ENCODE data around the gene TTLL10. TPM values are rescaled to one million over a fixed set of nuclear protein-coding genes. Genes with fewer than 3 reads are reported as not detected.
"Not testable (repeated sequence)": the region's sequence is repeated elsewhere in the genome, so short reads cannot be mapped to it uniquely, and the experiment has no call there.

TTLL10 gene
- total RNA-seq, 1 experiment from 2014 or later = not detected

DNA sequence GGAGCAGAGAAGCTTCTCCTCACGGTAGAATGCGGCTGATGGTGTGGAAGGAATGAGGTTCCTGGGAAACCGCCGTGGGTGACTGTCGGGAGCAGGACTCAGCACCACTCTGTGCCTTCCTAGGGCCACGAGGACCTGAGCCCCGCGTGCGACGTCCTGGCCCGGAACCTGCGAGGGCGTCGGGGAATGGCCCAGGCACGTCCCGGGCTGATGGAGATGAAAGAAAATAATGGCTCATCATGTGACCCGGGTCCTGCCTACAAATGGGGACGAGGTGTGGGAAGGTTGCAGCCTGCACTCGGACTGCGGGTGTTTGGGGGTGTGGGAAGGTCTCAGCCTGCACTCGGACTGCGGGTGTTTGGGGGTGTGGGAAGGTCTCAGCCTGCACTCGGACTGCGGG is 25.1 kb upstream of the TTLL10 start:
- no peak overlapping the region for H3K4me3 Mint-ChIP-seq (ENCODE audit: unreplicated experiment)
- ChIA-PET CTCF (no interaction called here), POLR2A (no interaction called here)
- no peaks in the 10 kb centered on the region for H3K4me1 Mint-ChIP-seq (ENCODE audit: insufficient read depth, unreplicated experiment)
- TF ChIP-seq CTCF (IDR thresholded peaks at IDR 0.05; ENCODE audit: unreplicated experiment) = no peak
- no peaks in the 10 kb centered on the region for H3K36me3 Mint-ChIP-seq (ENCODE audit: insufficient read depth, unreplicated experiment)
- intact Hi-C loops (cut with micrococcal nuclease) = no loop called here
- peaks cover 15% of the 10 kb centered on the region for H3K27me3 Mint-ChIP-seq (ENCODE audit: insufficient read depth, unreplicated experiment)
- no TSS peak for BruUV-seq (replicated peaks)
- H3K9me3 Mint-ChIP-seq (ENCODE audit: unreplicated experiment) = peaks cover 16% of the 10 kb centered on the region
- H3K27ac Mint-ChIP-seq (ENCODE audit: low read depth, unreplicated experiment) = no peak overlapping the region
- no peak for DNase-seq (ENCODE audit: unreplicated experiment)

DNA sequence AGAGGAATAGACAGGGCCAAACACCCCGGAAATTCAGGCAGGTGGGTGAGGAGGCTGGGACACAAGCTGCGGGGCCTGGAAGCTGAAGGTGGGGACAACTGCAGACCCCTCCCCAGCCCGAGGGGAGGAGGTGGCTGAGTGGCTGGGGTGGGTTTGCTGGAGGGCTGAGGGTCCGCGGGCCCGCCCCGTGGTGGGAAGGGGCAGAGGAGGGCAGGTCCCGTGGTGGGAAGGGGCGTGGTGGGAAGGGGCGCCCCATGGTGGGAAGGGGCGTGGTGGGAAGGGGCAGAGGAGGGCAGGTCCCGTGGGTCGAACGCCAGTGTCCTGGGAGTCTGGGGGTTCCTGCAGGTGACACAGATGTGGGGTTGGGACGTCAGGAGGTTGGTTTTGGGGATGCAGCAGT is 24.3 kb upstream of the TTLL10 start:
- ChIA-PET CTCF (no interaction called here), POLR2A (no interaction called here)
- peaks cover 15% of the 10 kb centered on the region for H3K27me3 Mint-ChIP-seq (ENCODE audit: insufficient read depth, unreplicated experiment)
- no peak for DNase-seq (ENCODE audit: unreplicated experiment)
- TF ChIP-seq CTCF (IDR thresholded peaks at IDR 0.05; ENCODE audit: unreplicated experiment) = no peak
- BruUV-seq (replicated peaks) = no TSS peak
- no peak overlapping the region for H3K27ac Mint-ChIP-seq (ENCODE audit: low read depth, unreplicated experiment)
- no peaks in the 10 kb centered on the region for H3K4me1 Mint-ChIP-seq (ENCODE audit: insufficient read depth, unreplicated experiment)
- no peaks in the 10 kb centered on the region for H3K36me3 Mint-ChIP-seq (ENCODE audit: insufficient read depth, unreplicated experiment)
- intact Hi-C loops (cut with micrococcal nuclease) = no loop called here
- peaks cover 18% of the 10 kb centered on the region for H3K9me3 Mint-ChIP-seq (ENCODE audit: unreplicated experiment)
- no peak overlapping the region for H3K4me3 Mint-ChIP-seq (ENCODE audit: unreplicated experiment)

DNA sequence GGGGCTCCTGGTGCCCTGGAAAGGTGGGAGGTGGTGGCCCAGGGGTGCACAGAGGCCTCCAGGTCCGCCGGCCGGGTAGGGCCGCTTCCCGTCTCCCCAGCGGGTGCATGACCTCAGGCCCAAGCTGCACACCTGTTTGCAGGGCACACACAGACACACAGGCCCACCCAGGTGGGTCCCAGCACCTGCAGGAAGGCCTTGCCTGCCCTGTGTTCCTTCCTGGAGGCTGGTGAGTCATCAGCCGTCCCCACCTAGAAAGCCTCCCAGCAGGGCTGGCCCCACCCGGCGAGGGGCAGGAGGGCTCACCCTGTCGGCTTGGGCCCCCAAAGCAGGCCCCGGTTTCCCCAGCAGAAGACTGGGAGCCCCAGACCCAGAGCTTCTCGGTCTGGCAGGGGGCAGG is 23.6 kb upstream of the TTLL10 start:
- POLR2A ChIA-PET = no interaction called here
- BruUV-seq (replicated peaks) = no TSS peak
- CTCF ChIA-PET = no interaction called here
- Mint-ChIP-seq H3K27me3 (ENCODE audit: insufficient read depth, unreplicated experiment) (peaks cover 15% of the 10 kb centered on the region), H3K9me3 (ENCODE audit: unreplicated experiment) (peaks cover 18% of the 10 kb centered on the region), H3K27ac (ENCODE audit: low read depth, unreplicated experiment) (no peak overlapping the region), H3K36me3 (ENCODE audit: insufficient read depth, unreplicated experiment) (no peaks in the 10 kb centered on the region), H3K4me3 (ENCODE audit: unreplicated experiment) (no peak overlapping the region), H3K4me1 (ENCODE audit: insufficient read depth, unreplicated experiment) (no peaks in the 10 kb centered on the region)
- no peak for TF ChIP-seq CTCF (IDR thresholded peaks at IDR 0.05; ENCODE audit: unreplicated experiment)
- no peak for DNase-seq (ENCODE audit: unreplicated experiment)
- intact Hi-C loops (cut with micrococcal nuclease) = no loop called here

DNA sequence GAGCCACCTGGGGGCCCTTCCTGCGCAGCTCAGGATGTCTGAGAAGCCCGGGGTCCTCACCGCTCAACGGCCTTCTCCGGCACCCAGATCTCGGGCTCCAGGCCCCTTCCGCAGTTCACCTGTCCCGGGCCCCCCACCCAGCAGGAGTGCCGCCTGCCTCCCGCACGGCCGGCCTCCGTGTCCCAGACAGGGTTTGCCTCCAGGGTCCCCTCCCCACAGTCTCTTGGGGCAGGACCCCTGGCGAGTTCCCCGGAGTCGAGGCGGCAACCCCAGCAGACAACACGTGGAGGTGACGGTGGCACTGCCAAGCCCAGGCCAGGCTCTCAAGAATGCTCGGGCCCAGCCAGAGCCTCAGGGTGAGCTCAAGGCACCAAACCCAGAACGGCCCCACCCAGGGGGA is 22.4 kb upstream of the TTLL10 start:
- CTCF ChIA-PET = no interaction called here
- Mint-ChIP-seq H3K27me3 (ENCODE audit: insufficient read depth, unreplicated experiment) (peaks cover 15% of the 10 kb centered on the region), H3K27ac (ENCODE audit: low read depth, unreplicated experiment) (no peak overlapping the region), H3K36me3 (ENCODE audit: insufficient read depth, unreplicated experiment) (no peaks in the 10 kb centered on the region), H3K9me3 (ENCODE audit: unreplicated experiment) (peaks cover 18% of the 10 kb centered on the region), H3K4me1 (ENCODE audit: insufficient read depth, unreplicated experiment) (no peaks in the 10 kb centered on the region), H3K4me3 (ENCODE audit: unreplicated experiment) (no peak overlapping the region)
- DNase-seq (ENCODE audit: unreplicated experiment) = no peak
- no peak for TF ChIP-seq CTCF (IDR thresholded peaks at IDR 0.05; ENCODE audit: unreplicated experiment)
- no TSS peak for BruUV-seq (replicated peaks)
- intact Hi-C loops (cut with micrococcal nuclease) = no loop called here
- POLR2A ChIA-PET = no interaction called here

- peaks cover 18% of the 10 kb centered on the region for H3K9me3 Mint-ChIP-seq (ENCODE audit: unreplicated experiment)
- H3K4me3 Mint-ChIP-seq (ENCODE audit: unreplicated experiment); intact Hi-C loops (cut with micrococcal nuclease); H3K4me1 Mint-ChIP-seq (ENCODE audit: insufficient read depth, unreplicated experiment); BruUV-seq (replicated peaks); DNase-seq (ENCODE audit: unreplicated experiment); H3K36me3 Mint-ChIP-seq (ENCODE audit: insufficient read depth, unreplicated experiment); H3K27ac Mint-ChIP-seq (ENCODE audit: low read depth, unreplicated experiment): not testable (repeated sequence)
- ChIA-PET POLR2A (interaction anchor here (0.6 kb wide), 1 partner anchor 28 kb away, joined by 3 read pairs; no protein-coding TSS in a partner anchor), CTCF (interaction anchor here (0.7 kb wide), 2 partner anchors 35 to 185 kb away, joined by 3 read pairs; no protein-coding TSS in a partner anchor)
- peaks cover 13% of the 10 kb centered on the region for H3K27me3 Mint-ChIP-seq (ENCODE audit: insufficient read depth, unreplicated experiment)
Observed at GRCh38 chr1:1152431-1152830, 21.2 kb upstream of the TTLL10 start.

GRCh38 chr1:1153215-1153614 is 20.5 kb upstream of the TTLL10 start:
- ChIA-PET POLR2A (interaction anchor here (0.6 kb wide), 1 partner anchor 27 kb away, joined by 3 read pairs; no protein-coding TSS in a partner anchor), CTCF (interaction anchor here (0.7 kb wide), 1 partner anchor 35 kb away, joined by 3 read pairs; no protein-coding TSS in a partner anchor)
- H3K27ac Mint-ChIP-seq (ENCODE audit: low read depth, unreplicated experiment); H3K4me1 Mint-ChIP-seq (ENCODE audit: insufficient read depth, unreplicated experiment); H3K27me3 Mint-ChIP-seq (ENCODE audit: insufficient read depth, unreplicated experiment); intact Hi-C loops (cut with micrococcal nuclease); H3K4me3 Mint-ChIP-seq (ENCODE audit: unreplicated experiment); H3K36me3 Mint-ChIP-seq (ENCODE audit: insufficient read depth, unreplicated experiment); DNase-seq (ENCODE audit: unreplicated experiment); BruUV-seq (replicated peaks): not testable (repeated sequence)
- H3K9me3 Mint-ChIP-seq (ENCODE audit: unreplicated experiment) = peaks cover 18% of the 10 kb centered on the region
